ENCODE data around the gene TIMM10.

The TIMM10 gene

GRCh38 chr11:57529012-57529411 lies 1.5 kb downstream of the TIMM10 start:
- Mint-ChIP-seq H3K4me3 (no peak overlapping the region), H3K4me1 (ENCODE audit: low read depth) (peaks cover 25% of the 10 kb centered on the region), H3K27ac (no peak overlapping the region), H3K36me3 (ENCODE audit: low read depth) (peaks cover 38% of the 10 kb centered on the region), H3K27me3 (no peaks in the 10 kb centered on the region), H3K9me3 (no peaks in the 10 kb centered on the region)
- intact Hi-C loops (cut with micrococcal nuclease), result loop anchor here (5.0 kb wide), 1 partner anchor 182 kb away; no protein-coding TSS in a partner anchor

GRCh38 chr11:57527056-57527631 lies 3.4 kb downstream of the TIMM10 start:
- no peaks in the 10 kb centered on the region for H3K27me3 Mint-ChIP-seq
- H3K9me3 Mint-ChIP-seq, result no peaks in the 10 kb centered on the region
- no peak overlapping the region for H3K27ac Mint-ChIP-seq
- H3K4me3 Mint-ChIP-seq, result no peak overlapping the region
- peaks cover 25% of the 10 kb centered on the region for H3K4me1 Mint-ChIP-seq (ENCODE audit: low read depth)
- intact Hi-C loops (cut with micrococcal nuclease), result loop anchor here (1.0 to 5.0 kb wide), 3 partner anchors 34 to 180 kb away; no protein-coding TSS in a partner anchor
- H3K36me3 Mint-ChIP-seq (ENCODE audit: low read depth), result peaks cover 38% of the 10 kb centered on the region

GRCh38 chr11:57523419-57523818 lies 7.1 kb downstream of the TIMM10 start:
- no peaks in the 10 kb centered on the region for H3K9me3 Mint-ChIP-seq
- H3K27me3 Mint-ChIP-seq, result no peaks in the 10 kb centered on the region
- no peak overlapping the region for H3K4me3 Mint-ChIP-seq
- no peak overlapping the region for H3K27ac Mint-ChIP-seq
- peaks cover 6% of the 10 kb centered on the region for H3K4me1 Mint-ChIP-seq (ENCODE audit: low read depth)
- peaks cover 23% of the 10 kb centered on the region for H3K36me3 Mint-ChIP-seq (ENCODE audit: low read depth)
- intact Hi-C loops (cut with micrococcal nuclease), result loop anchor here (1.0 kb wide), 1 partner anchor 27 kb away; no protein-coding TSS in a partner anchor

GRCh38 chr11:57521116-57521515 lies 9.4 kb downstream of the TIMM10 start:
- intact Hi-C loops (cut with micrococcal nuclease), result no loop called here
- peaks cover 14% of the 10 kb centered on the region for H3K4me1 Mint-ChIP-seq (ENCODE audit: low read depth)
- H3K4me3 Mint-ChIP-seq, result no peak overlapping the region
- peaks cover 3% of the 10 kb centered on the region for H3K27me3 Mint-ChIP-seq
- H3K9me3 Mint-ChIP-seq, result no peaks in the 10 kb centered on the region
- H3K36me3 Mint-ChIP-seq (ENCODE audit: low read depth), result peaks cover 6% of the 10 kb centered on the region
- H3K27ac Mint-ChIP-seq, result no peak overlapping the region

- Mint-ChIP-seq H3K4me3 (peak overlapping the region; percentile 99), H3K4me1 (ENCODE audit: low read depth) (peaks cover 35% of the 10 kb centered on the region), H3K27ac (peak overlapping the region; percentile 77), H3K9me3 (no peaks in the 10 kb centered on the region), H3K36me3 (ENCODE audit: low read depth) (peaks cover 14% of the 10 kb centered on the region), H3K27me3 (peaks cover 19% of the 10 kb centered on the region)
- intact Hi-C loops (cut with micrococcal nuclease), result no loop called here
Measured at GRCh38 chr11:57516061-57516443, 14.5 kb downstream of the TIMM10 start.

GRCh38 chr11:57515332-57516060 lies 15.1 kb downstream of the TIMM10 start, which contains the start of gene SLC43A1:
Gene SLC43A1 (minus strand): TSS chr11:57515702. CDS start chr11:57514111, 1,591 bp downstream.
- peaks cover 19% of the 10 kb centered on the region for H3K27me3 Mint-ChIP-seq
- H3K9me3 Mint-ChIP-seq, result no peaks in the 10 kb centered on the region
- intact Hi-C loops (cut with micrococcal nuclease), result no loop called here
- peak within 1 kb of the TSS; percentile 99 for H3K4me3 Mint-ChIP-seq
- peaks cover 14% of the 10 kb centered on the region for H3K36me3 Mint-ChIP-seq (ENCODE audit: low read depth)
- peak within 1 kb of the TSS; percentile 77 for H3K27ac Mint-ChIP-seq
- H3K4me1 Mint-ChIP-seq (ENCODE audit: low read depth), result peaks cover 35% of the 10 kb centered on the region

- intact Hi-C loops (cut with micrococcal nuclease), result no loop called here
- peaks cover 19% of the 10 kb centered on the region for H3K27me3 Mint-ChIP-seq
- peaks cover 35% of the 10 kb centered on the region for H3K4me1 Mint-ChIP-seq (ENCODE audit: low read depth)
- H3K9me3 Mint-ChIP-seq, result no peaks in the 10 kb centered on the region
- peaks cover 14% of the 10 kb centered on the region for H3K36me3 Mint-ChIP-seq (ENCODE audit: low read depth)
- peak overlapping the region; percentile 99 for H3K4me3 Mint-ChIP-seq
- H3K27ac Mint-ChIP-seq, result peak overlapping the region; percentile 77
Measured at GRCh38 chr11:57514538-57515331, 15.8 kb downstream of the TIMM10 start.

- peaks cover 35% of the 10 kb centered on the region for H3K4me1 Mint-ChIP-seq (ENCODE audit: low read depth)
- intact Hi-C loops (cut with micrococcal nuclease), result no loop called here
- no peak overlapping the region for H3K27ac Mint-ChIP-seq
- peaks cover 19% of the 10 kb centered on the region for H3K27me3 Mint-ChIP-seq
- peaks cover 14% of the 10 kb centered on the region for H3K36me3 Mint-ChIP-seq (ENCODE audit: low read depth)
- H3K4me3 Mint-ChIP-seq, result peak overlapping the region; percentile 99
- H3K9me3 Mint-ChIP-seq, result no peaks in the 10 kb centered on the region
Measured at GRCh38 chr11:57513911-57514537, 16.5 kb downstream of the TIMM10 start.

- Mint-ChIP-seq H3K36me3 (ENCODE audit: low read depth) (peaks cover 14% of the 10 kb centered on the region), H3K4me3 (no peak overlapping the region), H3K27me3 (peaks cover 19% of the 10 kb centered on the region), H3K27ac (no peak overlapping the region), H3K9me3 (no peaks in the 10 kb centered on the region), H3K4me1 (ENCODE audit: low read depth) (peaks cover 30% of the 10 kb centered on the region)
- intact Hi-C loops (cut with micrococcal nuclease), result no loop called here
Measured at GRCh38 chr11:57513452-57513795, 17.1 kb downstream of the TIMM10 start.

GRCh38 chr11:57512646-57513451 lies 17.7 kb downstream of the TIMM10 start:
- Mint-ChIP-seq H3K4me3 (no peak overlapping the region), H3K27me3 (peaks cover 19% of the 10 kb centered on the region), H3K4me1 (ENCODE audit: low read depth) (peaks cover 29% of the 10 kb centered on the region), H3K36me3 (ENCODE audit: low read depth) (peaks cover 14% of the 10 kb centered on the region), H3K27ac (no peak overlapping the region), H3K9me3 (no peaks in the 10 kb centered on the region)
- intact Hi-C loops (cut with micrococcal nuclease), result no loop called here

- intact Hi-C loops (cut with micrococcal nuclease), result no loop called here
- H3K36me3 Mint-ChIP-seq (ENCODE audit: low read depth), result peaks cover 14% of the 10 kb centered on the region
- no peaks in the 10 kb centered on the region for H3K9me3 Mint-ChIP-seq
- H3K4me3 Mint-ChIP-seq, result no peak overlapping the region
- H3K27ac Mint-ChIP-seq, result no peak overlapping the region
- peaks cover 19% of the 10 kb centered on the region for H3K27me3 Mint-ChIP-seq
- peaks cover 26% of the 10 kb centered on the region for H3K4me1 Mint-ChIP-seq (ENCODE audit: low read depth)
Measured at GRCh38 chr11:57511741-57512430, 18.7 kb downstream of the TIMM10 start.

- H3K36me3 Mint-ChIP-seq (ENCODE audit: low read depth), result no peaks in the 10 kb centered on the region
- H3K27me3 Mint-ChIP-seq, result peaks cover 1% of the 10 kb centered on the region
- H3K27ac Mint-ChIP-seq, result no peak overlapping the region
- intact Hi-C loops (cut with micrococcal nuclease), result no loop called here
- H3K4me3 Mint-ChIP-seq, result no peak overlapping the region
- H3K4me1 Mint-ChIP-seq (ENCODE audit: low read depth), result no peaks in the 10 kb centered on the region
- no peaks in the 10 kb centered on the region for H3K9me3 Mint-ChIP-seq
Measured at GRCh38 chr11:57508341-57509170, 22.0 kb downstream of the TIMM10 start.

Data from dendritic cell treated with granulocyte-macrophage colony-stimulating factor and Interleukin-4, amounts not matched to agents 40 ng/mL and 50 ng/mL, for 4 days (primary cell).